ENCODE results near the gene LRG1. TPM values are rescaled to one million over a fixed set of nuclear protein-coding genes. Genes with fewer than 3 reads are reported as not detected.
"Not testable (repeated sequence)": the region's sequence is repeated elsewhere in the genome, so short reads cannot be mapped to it uniquely, and the experiment has no call there.

LRG1 gene
- total RNA-seq, 8 experiments from 2014 or later = 0.07 to 0.63 (median 0.22) TPM

DNA sequence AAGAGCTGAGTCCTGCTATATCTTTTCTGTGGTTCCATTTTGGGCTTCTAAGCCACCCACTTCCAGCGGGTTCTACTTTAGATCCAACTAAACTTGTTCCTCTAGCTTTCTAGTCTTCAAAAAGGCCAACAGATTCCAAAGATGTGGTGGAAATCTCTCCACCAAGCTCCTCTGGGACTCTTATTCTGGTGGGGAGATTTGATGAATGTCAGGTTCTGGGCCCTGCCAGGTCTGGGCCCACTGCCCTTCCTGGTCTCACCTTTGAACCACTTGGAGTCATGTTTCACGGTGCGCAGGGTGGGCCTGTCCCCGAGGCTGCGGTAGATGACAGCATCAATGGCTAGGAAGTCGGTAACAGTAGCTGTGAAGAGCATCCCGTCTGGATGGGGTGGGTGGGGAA, 14.9 kb upstream of the LRG1 start:
- Histone ChIP-seq H3K27ac (no peak overlapping the region), H3K4me3 (no peak overlapping the region), H3K4me1 (replicated peaks in 1 of 2) (no peaks in the 10 kb centered on the region)
- in situ Hi-C loops (cut with MboI; ENCODE audit: low pct_unique_long_range_greater_than_20kb in 2 of 9, low sequenced_read_pairs in 9 of 9, unreplicated experiment in 9 of 9) = no loop called here
- WGBS, 10 experiments = 100% methylated on average over 1 to 3 of the region's 7 CpGs; no CpG with 5 or more reads in 7 of the 10 experiments
- no peak for ATAC-seq (replicated peaks in 6 of 8)

DNA sequence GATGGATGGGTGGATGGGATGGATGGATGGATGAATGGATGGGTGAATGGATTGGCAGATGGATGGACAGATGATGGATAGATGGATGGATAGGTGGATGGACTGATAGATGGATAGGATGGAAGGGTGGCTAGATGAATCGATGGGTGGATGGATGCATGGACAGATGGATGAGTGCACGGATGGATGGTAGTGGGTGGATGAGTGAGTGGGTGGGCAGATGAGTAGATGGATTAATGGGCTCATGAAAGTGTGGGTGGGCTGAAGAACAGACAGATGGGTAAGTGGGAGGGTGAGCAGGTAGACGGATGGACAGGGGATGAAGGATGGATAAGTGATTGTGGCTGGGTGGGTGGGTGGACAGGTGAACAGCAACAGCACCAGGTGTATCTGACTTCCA, 13.9 kb upstream of the LRG1 start:
- Histone ChIP-seq H3K4me1 (replicated peaks in 1 of 2) (no peaks in the 10 kb centered on the region), H3K27ac (no peak overlapping the region), H3K4me3 (no peak overlapping the region)
- 41 to 93% methylated on average over 2 to 3 of the region's 3 CpGs; no CpG with 5 or more reads in 8 of the 10 experiments for WGBS, 10 experiments
- in situ Hi-C loops (cut with MboI; ENCODE audit: low pct_unique_long_range_greater_than_20kb in 2 of 9, low sequenced_read_pairs in 9 of 9, unreplicated experiment in 9 of 9) = no loop called here
- ATAC-seq (replicated peaks in 6 of 8) = no peak

DNA sequence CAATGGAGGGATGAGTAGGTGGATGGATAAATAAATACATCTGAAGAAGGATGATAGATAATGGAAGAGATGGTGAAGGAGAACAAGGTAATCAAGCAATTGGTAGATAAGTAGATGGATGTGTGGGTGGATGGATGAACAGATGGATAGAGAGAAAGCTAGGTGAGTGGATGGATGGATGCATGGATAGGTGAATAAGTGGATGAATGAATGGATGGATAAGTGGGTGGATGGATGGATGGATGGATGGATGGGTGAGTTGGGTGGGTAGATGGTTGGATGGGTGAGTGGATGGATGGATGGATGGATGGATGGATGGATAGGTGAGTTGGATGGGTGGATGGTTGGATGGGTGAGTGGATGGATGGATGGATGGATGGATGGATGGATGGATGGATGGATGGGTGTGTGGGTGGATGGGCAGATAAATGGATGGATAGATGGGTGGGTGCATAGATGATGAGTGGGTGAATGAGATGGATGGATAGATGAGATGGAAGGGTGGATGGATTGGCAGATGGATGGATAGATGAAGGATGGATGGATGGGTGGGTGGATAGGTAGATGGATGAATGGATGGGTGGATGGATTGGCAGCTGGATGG, 13.4 kb upstream of the LRG1 start:
- no peaks in the 10 kb centered on the region for H3K4me1 ChIP-seq (replicated peaks in 1 of 2)
- H3K4me3 ChIP-seq = no peak overlapping the region
- in situ Hi-C loops (cut with MboI; ENCODE audit: low pct_unique_long_range_greater_than_20kb in 2 of 9, low sequenced_read_pairs in 9 of 9, unreplicated experiment in 9 of 9) = no loop called here
- no peak overlapping the region for H3K27ac ChIP-seq
- ATAC-seq (replicated peaks in 6 of 8) = no peak

DNA sequence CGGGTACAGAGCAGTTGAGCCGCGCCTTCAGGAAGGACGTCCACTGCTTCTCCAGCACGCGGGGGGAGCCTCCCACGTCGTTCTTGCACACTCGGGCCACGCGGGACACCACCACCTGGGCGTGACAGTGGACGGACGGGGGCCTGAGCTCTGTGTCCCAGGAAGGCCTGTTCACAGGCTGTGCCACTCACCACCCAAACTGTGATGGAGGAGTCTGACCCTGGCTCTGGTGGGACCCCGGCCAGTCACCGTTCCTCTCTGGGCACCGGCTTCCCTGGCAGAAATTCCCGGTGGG, 12.6 kb upstream of the LRG1 start:
- no peak overlapping the region for H3K27ac ChIP-seq
- H3K4me3 ChIP-seq = no peak overlapping the region
- H3K4me1 ChIP-seq (replicated peaks in 1 of 2) = no peaks in the 10 kb centered on the region
- 60 to 100% (median 95%) methylated on average over 1 to 4 of the region's 18 CpGs; no CpG with 5 or more reads in 6 of the 10 experiments for WGBS, 10 experiments
- ATAC-seq (replicated peaks in 6 of 8) = no peak
- in situ Hi-C loops (cut with MboI; ENCODE audit: low pct_unique_long_range_greater_than_20kb in 2 of 9, low sequenced_read_pairs in 9 of 9, unreplicated experiment in 9 of 9) = no loop called here

DNA sequence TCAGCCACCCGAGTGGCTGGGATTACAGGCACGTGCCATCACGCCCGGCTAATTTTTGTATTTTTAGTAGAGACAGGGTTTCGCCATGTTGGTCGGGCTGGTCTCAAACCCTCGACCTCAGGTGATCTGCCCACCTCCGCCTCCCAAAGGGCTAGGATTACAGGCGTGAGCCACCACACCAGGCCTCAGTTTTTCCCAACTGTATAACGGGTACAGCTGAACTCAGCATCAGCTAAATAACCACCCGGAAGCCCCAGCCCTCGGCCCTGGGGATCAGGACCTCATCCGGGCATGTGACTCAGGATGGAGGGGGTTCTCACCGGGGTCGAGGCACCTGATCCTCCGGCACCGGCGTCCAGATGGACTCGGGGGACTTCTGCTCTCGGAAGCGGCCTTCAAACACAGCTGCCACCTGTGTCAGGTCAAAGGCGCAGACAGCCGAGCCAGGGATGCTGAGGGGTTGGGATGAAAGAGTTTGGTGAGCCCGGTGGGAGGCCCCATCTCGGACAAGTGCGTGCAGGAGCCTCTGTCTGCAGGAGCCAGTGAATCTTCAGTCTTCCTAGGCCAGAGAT, 10.7 kb upstream of the LRG1 start:
- Histone ChIP-seq H3K4me3 (no peak overlapping the region), H3K27ac (no peak overlapping the region), H3K4me1 (replicated peaks in 1 of 2) (no peaks in the 10 kb centered on the region)
- in situ Hi-C loops (cut with MboI; ENCODE audit: low pct_unique_long_range_greater_than_20kb in 2 of 9, low sequenced_read_pairs in 9 of 9, unreplicated experiment in 9 of 9) = no loop called here
- ATAC-seq (replicated peaks in 6 of 8) = no peak
- 0 to 100% (median 75%) methylated on average over 1 to 12 of the region's 26 CpGs; no CpG with 5 or more reads in 1 of the 10 experiments for WGBS, 10 experiments

DNA sequence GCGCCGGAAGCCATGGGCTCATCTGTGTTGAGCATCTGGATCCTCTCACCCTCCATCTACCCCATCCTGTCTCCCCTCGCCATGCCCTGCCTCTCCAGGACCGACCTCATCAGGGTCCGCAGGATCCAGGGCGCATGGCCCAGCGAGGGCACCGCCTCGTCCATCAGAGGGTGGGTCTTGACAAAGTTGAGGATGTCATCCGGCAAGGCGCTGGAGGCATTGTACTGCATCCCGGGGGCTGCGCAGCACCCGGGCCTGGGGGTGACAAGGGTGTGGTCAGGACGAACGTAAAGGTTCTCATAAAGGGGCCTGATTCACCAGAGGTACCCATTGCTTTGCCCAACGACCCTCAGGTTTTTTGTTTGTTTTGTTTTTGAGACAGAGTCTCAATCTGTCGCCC, 10.2 kb upstream of the LRG1 start:
- no peak for ATAC-seq (replicated peaks in 6 of 8)
- H3K4me1 ChIP-seq (replicated peaks in 1 of 2) = no peaks in the 10 kb centered on the region
- no peak overlapping the region for H3K27ac ChIP-seq
- WGBS, 10 experiments = 30 to 100% (median 87%) methylated on average over 1 to 11 of the region's 18 CpGs; no CpG with 5 or more reads in 4 of the 10 experiments
- in situ Hi-C loops (cut with MboI; ENCODE audit: low pct_unique_long_range_greater_than_20kb in 2 of 9, low sequenced_read_pairs in 9 of 9, unreplicated experiment in 9 of 9) = no loop called here
- H3K4me3 ChIP-seq = no peak overlapping the region

DNA sequence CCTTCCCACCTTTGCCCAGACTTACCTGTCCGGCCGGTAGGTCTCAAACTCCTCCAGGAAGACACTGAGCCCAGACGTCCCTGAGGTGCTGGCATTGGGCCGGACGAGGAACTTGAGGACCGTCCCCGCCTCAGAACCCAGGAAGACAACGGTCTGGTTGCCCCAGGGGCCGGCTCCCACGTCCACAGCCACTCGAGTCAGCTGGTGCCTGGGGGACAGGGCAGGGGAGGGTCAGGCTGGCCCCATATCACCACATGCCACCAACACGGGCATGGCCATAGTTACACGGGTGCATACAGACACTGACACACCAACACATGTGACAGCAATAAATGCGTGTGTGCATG, 8.4 kb upstream of the LRG1 start:
- no peak overlapping the region for H3K4me3 ChIP-seq
- in situ Hi-C loops (cut with MboI; ENCODE audit: low pct_unique_long_range_greater_than_20kb in 2 of 9, low sequenced_read_pairs in 9 of 9, unreplicated experiment in 9 of 9) = no loop called here
- no peaks in the 10 kb centered on the region for H3K4me1 ChIP-seq (replicated peaks in 1 of 2)
- H3K27ac ChIP-seq = no peak overlapping the region
- WGBS, 10 experiments = 100% methylated on average over 1 to 2 of the region's 14 CpGs; no CpG with 5 or more reads in 8 of the 10 experiments
- peak in 1 of 8 experiments; percentile 6 for ATAC-seq (replicated peaks in 6 of 8)

DNA sequence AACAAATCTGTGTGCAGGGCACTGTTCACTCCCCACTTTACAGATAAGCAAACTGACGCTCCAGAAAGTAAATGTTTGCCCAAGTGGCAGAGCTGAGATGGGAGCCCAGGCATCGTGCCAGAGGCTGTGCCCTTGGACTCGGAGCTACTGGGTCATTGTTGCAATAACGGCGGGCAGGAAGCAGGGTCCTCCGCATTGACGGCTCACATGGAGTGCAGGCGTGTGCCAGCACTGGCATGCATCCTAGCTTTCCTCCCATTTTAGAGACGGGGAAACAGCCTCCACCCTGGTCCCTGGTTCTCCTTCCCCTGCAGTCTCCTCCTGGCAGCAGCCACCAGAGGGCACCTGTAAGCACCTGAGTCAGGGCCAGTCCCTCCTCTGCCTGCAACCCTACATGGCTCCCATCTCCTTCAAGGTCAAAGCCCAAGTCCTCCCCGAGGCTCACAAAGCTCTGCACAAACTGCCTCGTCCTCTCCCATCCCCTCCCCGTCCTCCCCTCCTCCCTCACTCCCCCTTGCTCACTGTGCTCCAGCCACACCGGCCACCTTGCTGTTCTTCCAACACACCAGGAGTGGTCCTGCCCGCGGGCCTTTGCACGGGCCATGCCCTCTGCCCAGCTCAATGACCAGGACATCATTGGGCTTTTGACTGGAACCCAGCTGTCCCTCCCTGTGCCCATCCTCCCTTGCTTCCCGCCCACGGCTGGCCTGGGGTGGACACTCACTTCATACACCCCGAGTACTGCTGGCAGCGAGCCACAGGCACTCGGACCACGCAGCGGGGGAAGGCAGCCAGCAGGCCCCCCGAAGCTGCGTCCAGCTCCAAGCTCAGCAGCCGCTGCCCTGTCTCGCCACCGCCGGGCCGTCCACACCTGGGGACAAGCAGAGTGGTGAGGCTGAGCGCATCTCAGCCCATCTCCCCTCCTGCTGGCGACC, 7.7 kb upstream of the LRG1 start:
- peak in 5 of 8 experiments; percentile 11 to 40 (median 25) for ATAC-seq (replicated peaks in 6 of 8)
- Histone ChIP-seq H3K4me3 (no peak overlapping the region), H3K27ac (no peak overlapping the region), H3K4me1 (replicated peaks in 1 of 2) (no peaks in the 10 kb centered on the region)
- in situ Hi-C loops (cut with MboI; ENCODE audit: low pct_unique_long_range_greater_than_20kb in 2 of 9, low sequenced_read_pairs in 9 of 9, unreplicated experiment in 9 of 9) = no loop called here
- 40 to 100% (median 89%) methylated on average over 1 to 6 of the region's 32 CpGs; no CpG with 5 or more reads in 3 of the 10 experiments for WGBS, 10 experiments

DNA sequence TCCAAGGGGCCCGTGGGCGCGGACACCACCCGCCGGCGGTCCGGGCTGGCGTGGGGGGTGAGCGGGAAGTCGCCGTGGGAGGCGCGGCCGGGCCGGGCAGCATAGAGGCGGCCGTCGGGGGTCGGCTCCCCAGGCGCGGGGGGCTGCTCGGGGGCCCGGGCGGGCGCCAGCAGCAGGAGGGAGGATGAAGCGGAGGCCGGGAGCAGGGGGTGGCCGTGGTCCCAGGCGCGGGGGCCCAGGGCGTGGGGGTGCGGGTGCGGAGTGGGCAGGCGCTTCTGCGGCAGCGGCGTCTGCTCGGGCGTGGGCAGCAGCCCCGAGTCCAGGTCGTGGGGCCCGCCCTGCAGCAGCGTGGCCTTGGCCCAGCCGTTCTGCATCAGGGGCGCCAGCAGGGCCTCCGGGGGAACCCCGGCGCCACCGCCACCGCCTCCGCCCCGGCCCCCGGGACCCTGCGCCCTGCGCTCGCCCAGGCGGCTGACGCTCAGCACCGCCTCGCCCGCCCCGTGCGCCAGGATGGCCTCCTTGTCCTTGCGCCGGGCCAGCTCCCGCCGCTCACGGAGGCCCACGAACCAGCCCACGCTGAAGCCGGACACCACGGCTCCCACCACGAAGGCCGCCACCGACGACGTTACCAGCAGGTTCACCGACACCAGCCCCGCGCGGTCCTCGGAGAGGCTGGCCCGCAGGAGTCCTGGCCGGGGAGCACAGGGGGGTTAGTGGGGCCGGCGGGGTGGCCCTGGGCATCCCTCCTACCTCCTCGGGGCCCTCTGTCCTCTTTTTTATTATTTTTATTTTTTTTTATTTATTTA, 4.2 kb upstream of the LRG1 start:
- in situ Hi-C loops (cut with MboI; ENCODE audit: low pct_unique_long_range_greater_than_20kb in 2 of 9, low sequenced_read_pairs in 9 of 9, unreplicated experiment in 9 of 9) = no loop called here
- H3K27ac ChIP-seq = no peak overlapping the region
- WGBS, 10 experiments = 80 to 100% (median 89%) methylated on average over 1 to 9 of the region's 87 CpGs; no CpG with 5 or more reads in 7 of the 10 experiments

DNA sequence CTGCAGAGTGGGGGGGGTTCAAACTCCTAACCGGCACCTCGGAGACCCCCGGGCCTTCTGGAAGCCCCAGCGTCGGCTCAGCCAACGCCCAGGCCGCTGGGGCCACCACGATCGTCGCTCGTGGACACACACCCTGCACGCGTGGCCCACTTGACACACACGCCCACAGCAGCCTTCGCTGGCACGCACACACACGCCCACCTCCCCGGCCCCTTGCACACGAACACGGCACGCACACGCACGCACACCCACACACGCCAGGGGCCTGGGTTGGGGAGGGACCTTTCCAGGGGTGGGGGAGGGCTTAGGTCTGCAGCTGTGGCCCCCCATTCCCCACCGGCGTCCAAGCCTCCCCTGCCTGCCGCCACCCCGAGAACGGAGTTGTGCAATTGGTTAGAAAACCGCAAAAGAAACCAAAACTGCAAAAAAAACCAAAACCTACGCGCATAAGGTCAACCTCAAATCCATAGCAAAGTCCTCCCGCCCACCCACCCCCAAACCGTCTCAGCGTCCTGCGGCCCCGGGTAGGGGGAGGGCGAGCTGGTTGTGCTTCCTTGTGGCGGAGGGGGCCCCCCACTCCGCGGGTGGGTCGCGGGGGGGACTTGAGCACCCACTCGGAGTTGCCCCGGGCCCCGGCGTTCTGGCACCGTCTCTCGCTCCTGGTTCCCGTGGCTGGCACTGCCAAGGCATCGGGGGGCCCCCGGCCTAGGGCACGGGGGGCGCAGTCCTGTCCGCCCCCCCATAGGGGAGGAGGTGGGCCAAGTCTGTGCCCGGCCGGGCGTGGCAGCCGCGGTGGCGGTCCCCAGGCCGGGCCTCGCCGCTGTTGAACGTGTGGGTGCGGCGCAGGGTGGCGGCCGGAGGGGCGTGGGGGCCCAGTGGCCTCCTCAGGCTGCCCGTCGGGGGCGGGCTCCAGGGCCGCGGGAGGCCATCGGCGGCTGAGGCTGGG, 3.3 kb upstream of the LRG1 start:
- Histone ChIP-seq H3K4me3 (no peak overlapping the region), H3K4me1 (replicated peaks in 1 of 2) (no peaks in the 10 kb centered on the region), H3K27ac (no peak overlapping the region)
- ATAC-seq (replicated peaks in 6 of 8) = peak in 5 of 8 experiments; percentile 10 to 38 (median 25)
- in situ Hi-C loops (cut with MboI; ENCODE audit: low pct_unique_long_range_greater_than_20kb in 2 of 9, low sequenced_read_pairs in 9 of 9, unreplicated experiment in 9 of 9) = no loop called here
- WGBS, 10 experiments = 86 to 100% methylated on average over 2 to 6 of the region's 77 CpGs; no CpG with 5 or more reads in 8 of the 10 experiments

More for the DNA sequence above, 4.2 kb upstream of the LRG1 start:
- peak in 4 of 8 experiments; percentile 24 to 32 (median 27) for ATAC-seq (replicated peaks in 6 of 8)
- Histone ChIP-seq H3K4me1 (replicated peaks in 1 of 2) (no peaks in the 10 kb centered on the region), H3K4me3 (no peak overlapping the region)

DNA sequence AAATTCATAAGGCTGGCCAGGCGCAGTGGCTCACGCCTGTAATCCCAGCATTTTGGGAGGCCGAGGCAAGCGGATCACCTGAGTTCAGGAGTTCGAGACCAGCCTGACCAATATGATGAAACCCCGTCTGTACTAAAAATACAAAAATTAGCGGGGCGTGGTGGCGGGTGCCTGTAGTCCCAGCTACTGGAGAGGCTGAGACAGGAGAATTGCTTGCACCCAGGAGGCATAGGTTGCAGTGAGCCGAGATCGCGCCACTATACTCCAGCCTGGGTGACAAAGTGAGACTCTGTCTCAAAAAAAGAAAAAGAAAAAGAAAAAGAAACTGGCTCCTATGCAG, 1.9 kb upstream of the LRG1 start:
- in situ Hi-C loops (cut with MboI; ENCODE audit: low pct_unique_long_range_greater_than_20kb in 2 of 9, low sequenced_read_pairs in 9 of 9, unreplicated experiment in 9 of 9); H3K4me3 ChIP-seq; H3K4me1 ChIP-seq (replicated peaks in 1 of 2); ATAC-seq (replicated peaks in 6 of 8); H3K27ac ChIP-seq: not testable (repeated sequence)
- 80 to 100% (median 96%) methylated on average over 3 to 11 of the region's 12 CpGs; no CpG with 5 or more reads in 2 of the 10 experiments for WGBS, 10 experiments

DNA sequence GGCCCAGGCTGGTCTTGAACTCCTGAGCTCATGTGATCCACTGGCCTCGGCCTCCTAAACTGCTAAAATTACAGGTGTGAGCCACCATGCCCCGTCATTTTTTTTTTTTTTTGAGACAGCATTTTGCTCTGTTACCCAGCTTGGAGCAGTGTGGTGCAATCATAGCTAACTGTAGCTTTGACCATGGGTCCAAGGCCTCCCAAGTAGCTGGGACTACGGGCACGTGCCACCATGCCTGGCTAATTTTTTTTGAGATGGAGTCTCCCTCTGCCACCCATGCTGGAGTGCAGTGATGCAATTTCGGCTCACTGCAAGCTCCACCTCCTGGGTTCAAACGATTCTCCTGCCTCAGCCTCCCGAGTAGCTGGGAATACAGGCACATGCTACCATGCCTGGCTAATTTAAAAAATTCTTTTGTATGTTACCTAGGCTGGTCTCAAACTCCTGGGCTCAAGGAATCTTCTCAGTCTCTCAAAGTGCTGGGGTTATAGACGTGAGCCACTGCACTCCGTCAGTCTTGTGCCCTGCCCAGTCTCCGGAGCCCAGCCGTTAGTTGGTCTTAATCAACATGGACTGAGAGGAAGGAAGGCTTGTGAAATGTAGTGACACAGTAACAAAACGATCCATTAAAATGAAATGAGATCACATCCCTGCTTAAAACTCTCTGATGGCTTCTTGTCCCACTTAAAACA, 1.4 kb upstream of the LRG1 start:
- ATAC-seq (replicated peaks in 6 of 8) = no peak
- Histone ChIP-seq H3K4me1 (replicated peaks in 1 of 2) (no peaks in the 10 kb centered on the region), H3K4me3 (no peak overlapping the region), H3K27ac (no peak overlapping the region)
- in situ Hi-C loops (cut with MboI; ENCODE audit: low pct_unique_long_range_greater_than_20kb in 2 of 9, low sequenced_read_pairs in 9 of 9, unreplicated experiment in 9 of 9) = no loop called here
- 23 to 100% (median 87%) methylated on average over 1 to 8 of the region's 12 CpGs; no CpG with 5 or more reads in 1 of the 10 experiments for WGBS, 10 experiments
